ENCODE results near the gene SERPINC1.

- TF ChIP-seq, protein P1, sequence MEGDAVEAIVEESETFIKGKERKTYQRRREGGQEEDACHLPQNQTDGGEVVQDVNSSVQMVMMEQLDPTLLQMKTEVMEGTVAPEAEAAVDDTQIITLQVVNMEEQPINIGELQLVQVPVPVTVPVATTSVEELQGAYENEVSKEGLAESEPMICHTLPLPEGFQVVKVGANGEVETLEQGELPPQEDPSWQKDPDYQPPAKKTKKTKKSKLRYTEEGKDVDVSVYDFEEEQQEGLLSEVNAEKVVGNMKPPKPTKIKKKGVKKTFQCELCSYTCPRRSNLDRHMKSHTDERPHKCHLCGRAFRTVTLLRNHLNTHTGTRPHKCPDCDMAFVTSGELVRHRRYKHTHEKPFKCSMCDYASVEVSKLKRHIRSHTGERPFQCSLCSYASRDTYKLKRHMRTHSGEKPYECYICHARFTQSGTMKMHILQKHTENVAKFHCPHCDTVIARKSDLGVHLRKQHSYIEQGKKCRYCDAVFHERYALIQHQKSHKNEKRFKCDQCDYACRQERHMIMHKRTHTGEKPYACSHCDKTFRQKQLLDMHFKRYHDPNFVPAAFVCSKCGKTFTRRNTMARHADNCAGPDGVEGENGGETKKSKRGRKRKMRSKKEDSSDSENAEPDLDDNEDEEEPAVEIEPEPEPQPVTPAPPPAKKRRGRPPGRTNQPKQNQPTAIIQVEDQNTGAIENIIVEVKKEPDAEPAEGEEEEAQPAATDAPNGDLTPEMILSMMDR (IDR thresholded peaks at IDR 0.05) = no peak
- TF ChIP-seq POLR2AphosphoS5 (IDR thresholded peaks at IDR 0.05) = no peak
These were observed 46.4 kb upstream of the SERPINC1 start for GRCh38 chr1:173963477-173963876.
